PC-9 (cell line): ENCODE data around the gene POLRMT.

Experiments
- CTCF ChIP-seq: fragments of 200-600 bp; sonication (generic); conservative IDR thresholded peaks from 2 replicates; pipeline ENCODE4 v1.6.1; 2017; ENCODE audit warnings: mixed run types, antibody characterized with exemption, mild to moderate bottlenecking, moderate library complexity
- EZH2 ChIP-seq: fragments of 200-600 bp; sonication (generic); IDR thresholded peaks from 2 replicates; pipeline ENCODE4 v1.8.0; 2017; ENCODE audit warnings: antibody characterized with exemption, low read depth

- TF ChIP-seq CTCF, result no peak
- no peak for TF ChIP-seq EZH2
These were observed 13.9 kb downstream of the POLRMT start for GRCh38 chr19:619286-620002.
